Testis (tissue), 2 donors: Measurements from ENCODE around the gene GLOD4.

Source experiments
- POLR2A ChIP-seq: fragments of 450-650 bp; IDR thresholded peaks from one replicate; pipeline ENCODE4 v1.6.1; 2017; ENCODE audit warnings: antibody characterized with exemption, mild to moderate bottlenecking, moderate library complexity
- TF ChIP-seq, protein P1 (sequence below), 3 experiments: fragments of 450-650 bp in 2 of 3; fragments of 200-600 bp in 1 of 3; sonication (generic) in 1 of 3; IDR thresholded peaks; one replicate each; pipeline ENCODE4 v1.5.1; 2016 to 2019; ENCODE audit warnings: antibody characterized with exemption in 3 of 3, mild to moderate bottlenecking in 2 of 3, moderate library complexity in 1 of 3

DNA sequence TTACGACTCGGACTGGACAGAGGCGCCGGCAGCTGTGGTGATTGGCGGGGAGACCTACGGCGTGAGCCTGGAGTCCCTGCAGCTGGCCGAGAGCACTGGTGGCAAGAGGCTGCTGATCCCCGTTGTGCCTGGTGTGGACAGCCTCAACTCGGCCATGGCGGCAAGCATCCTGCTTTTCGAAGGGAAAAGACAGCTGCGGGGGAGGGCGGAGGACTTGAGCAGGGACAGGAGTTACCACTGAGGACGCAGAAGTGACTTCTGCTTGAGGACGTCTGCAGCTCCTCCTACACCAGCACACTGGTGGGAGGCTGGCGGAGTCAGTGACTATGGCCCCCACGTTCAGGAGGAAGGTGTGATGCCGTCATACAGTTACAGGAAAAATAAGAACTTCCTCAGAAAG is 9.7 kb upstream of the GLOD4 start:
- TF ChIP-seq, protein P1, sequence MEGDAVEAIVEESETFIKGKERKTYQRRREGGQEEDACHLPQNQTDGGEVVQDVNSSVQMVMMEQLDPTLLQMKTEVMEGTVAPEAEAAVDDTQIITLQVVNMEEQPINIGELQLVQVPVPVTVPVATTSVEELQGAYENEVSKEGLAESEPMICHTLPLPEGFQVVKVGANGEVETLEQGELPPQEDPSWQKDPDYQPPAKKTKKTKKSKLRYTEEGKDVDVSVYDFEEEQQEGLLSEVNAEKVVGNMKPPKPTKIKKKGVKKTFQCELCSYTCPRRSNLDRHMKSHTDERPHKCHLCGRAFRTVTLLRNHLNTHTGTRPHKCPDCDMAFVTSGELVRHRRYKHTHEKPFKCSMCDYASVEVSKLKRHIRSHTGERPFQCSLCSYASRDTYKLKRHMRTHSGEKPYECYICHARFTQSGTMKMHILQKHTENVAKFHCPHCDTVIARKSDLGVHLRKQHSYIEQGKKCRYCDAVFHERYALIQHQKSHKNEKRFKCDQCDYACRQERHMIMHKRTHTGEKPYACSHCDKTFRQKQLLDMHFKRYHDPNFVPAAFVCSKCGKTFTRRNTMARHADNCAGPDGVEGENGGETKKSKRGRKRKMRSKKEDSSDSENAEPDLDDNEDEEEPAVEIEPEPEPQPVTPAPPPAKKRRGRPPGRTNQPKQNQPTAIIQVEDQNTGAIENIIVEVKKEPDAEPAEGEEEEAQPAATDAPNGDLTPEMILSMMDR (IDR thresholded peaks at IDR 0.05), result no peak
- no peak for TF ChIP-seq POLR2A
